Tibial nerve (tissue), 4 donors: Measurements from ENCODE around the gene TREX2.

Source experiments
- CTCF ChIP-seq, 5 experiments: fragments of 200-600 bp in 3 of 5; fragments of 450-650 bp in 2 of 5; sonication (generic) in 3 of 5; IDR thresholded peaks; one replicate each; pipeline ENCODE4 v1.5.1; 2016 to 2019; ENCODE audit warnings: antibody characterized with exemption in 5 of 5, mild to moderate bottlenecking in 3 of 5, moderate library complexity in 2 of 5
- EP300 ChIP-seq, 2 donors: sonication (generic); formaldehyde crosslinking; IDR thresholded peaks; one replicate each; pipeline ENCODE4 v1.6.1; 2017; ENCODE audit warnings: antibody characterized with exemption in 2 of 2, mild to moderate bottlenecking in 1 of 2
- POLR2A ChIP-seq, 2 donors: fragments of 450-650 bp; IDR thresholded peaks; one replicate each; pipeline ENCODE4 v1.6.1; 2017; ENCODE audit warnings: antibody characterized with exemption in 2 of 2, mild to moderate bottlenecking in 2 of 2, moderate library complexity in 2 of 2

GRCh38 chrX:153494061-153494460 lies 48.2 kb upstream of the TREX2 start:
- TF ChIP-seq CTCF (IDR thresholded peaks at IDR 0.05) (no peak), POLR2A (IDR thresholded peaks at IDR 0.05) (no peak), EP300 (IDR thresholded peaks at IDR 0.05) (no peak)
